Peyer's patch (tissue), 4 donors: ENCODE measurements around the gene LRBA.

ENCODE experiments used
- CTCF ChIP-seq, 6 experiments: fragments of 450-650 bp in 4 of 6; fragments of 200-600 bp in 2 of 6; sonication (generic) in 1 of 6; IDR thresholded peaks; one replicate each; pipeline ENCODE4 v1.5.1; 2017 to 2019; ENCODE audit warnings: antibody characterized with exemption in 6 of 6, mild to moderate bottlenecking in 3 of 6, moderate library complexity in 1 of 6
- POLR2A ChIP-seq, 2 donors: fragments of 450-650 bp; IDR thresholded peaks; one replicate each; pipeline ENCODE4 v1.5.1; 2017; ENCODE audit warnings: antibody characterized with exemption in 2 of 2, mild to moderate bottlenecking in 2 of 2, moderate library complexity in 2 of 2

GRCh38 chr4:150949342-150949741, 65.7 kb downstream of the LRBA start:
- TF ChIP-seq CTCF (IDR thresholded peaks at IDR 0.05) (no peak), POLR2A (IDR thresholded peaks at IDR 0.05) (no peak)
